Smooth muscle cell (in vitro differentiated cells): Measurements from ENCODE around the gene MT1G. TPM values are rescaled to one million over a fixed set of nuclear protein-coding genes. Genes with fewer than 3 reads are reported as not detected.

Experiments used
- DNase-seq: peaks from one replicate; lab custom pipeline; 2025; ENCODE audit not compliant: unreplicated experiment; lab: John Stamatoyannopoulos, UW
- H2AFZ ChIP-seq: fragments of 200-600 bp; sonication (generic); 2 replicates; pipeline ENCODE4 v1.6.0; 2016; ENCODE audit warnings: antibody characterized with exemption, low read depth, mild to moderate bottlenecking
- H3F3A ChIP-seq: fragments of 200-600 bp; sonication (generic); 2 replicates; pipeline ENCODE4 v1.6.0; 2017; ENCODE audit warnings: antibody characterized with exemption, low read depth
- H3K27ac ChIP-seq: fragments of 200-600 bp; sonication (generic); 2 replicates; pipeline ENCODE4 v1.5.1; 2016; ENCODE audit warnings: low read depth, mild to moderate bottlenecking
- H3K27me3 ChIP-seq: fragments of 200-600 bp; sonication (generic); 2 replicates; pipeline ENCODE4 v1.6.1; 2016; ENCODE audit warnings: low read depth, mild to moderate bottlenecking
- H3K36me3 ChIP-seq: fragments of 200-600 bp; sonication (generic); 2 replicates; pipeline ENCODE4 v1.5.1; 2016; ENCODE audit warnings: low read depth
- H3K4me1 ChIP-seq: fragments of 200-600 bp; sonication (generic); 2 replicates; pipeline ENCODE4 v1.5.1; 2016; ENCODE audit warnings: low read depth
- H3K4me2 ChIP-seq: fragments of 200-600 bp; sonication (generic); 2 replicates; pipeline ENCODE4 v1.6.0; 2016; ENCODE audit warnings: mild to moderate bottlenecking
- H3K4me3 ChIP-seq: fragments of 200-600 bp; sonication (generic); 2 replicates; pipeline ENCODE4 v1.5.1; 2016; ENCODE audit warnings: mild to moderate bottlenecking
- H3K79me2 ChIP-seq: fragments of 200-600 bp; sonication (generic); 2 replicates; pipeline ENCODE4 v1.6.0; 2016; ENCODE audit warnings: low read depth, mild to moderate bottlenecking
- H3K9ac ChIP-seq: fragments of 200-600 bp; sonication (generic); 2 replicates; pipeline ENCODE4 v1.6.0; 2016; ENCODE audit warnings: low read depth
- H3K9me3 ChIP-seq: fragments of 200-600 bp; sonication (generic); replicated peaks from 2 replicates; pipeline ENCODE4 v1.5.1; 2016; ENCODE audit warnings: low read depth
- H4K20me1 ChIP-seq: fragments of 200-600 bp; sonication (generic); 2 replicates; pipeline ENCODE4 v1.6.0; 2016; ENCODE audit warnings: low read depth
- WGBS: methylation state at CpG from one replicate; pipeline ENCODE4 v1.1.7; 2016; ENCODE audit warnings: low lambda C conversion rate; 5-methylcytosine and 5-hydroxymethylcytosine counted together
- polyA plus RNA-seq: library from polyadenylated mRNA; unstranded; fragments of >200 nt; fragmentation: Nextera tagmentation; extraction: Ambion mirVana; gene quantifications from 2 replicates; pipeline ENCODE4 v1.2.1, GENCODE V29; 2016
- total RNA-seq: library from RNA; depleted of rRNA; stranded (reverse); fragments of >200 nt; gene quantifications from 2 replicates; pipeline ENCODE4 v1.2.3, GENCODE V29; 2014
- TF ChIP-seq, protein P1 (sequence below): fragments of 200-600 bp; sonication (generic); IDR thresholded peaks from 2 replicates; pipeline ENCODE4 v1.5.1; 2017; ENCODE audit warnings: borderline replicate concordance, mild to moderate bottlenecking, antibody characterized with exemption; ENCODE audit not compliant: insufficient read depth, poor library complexity, severe bottlenecking

Gene MT1G
- total and polyA plus RNA-seq, 2 experiments from 2014 or later, result not detected

DNA sequence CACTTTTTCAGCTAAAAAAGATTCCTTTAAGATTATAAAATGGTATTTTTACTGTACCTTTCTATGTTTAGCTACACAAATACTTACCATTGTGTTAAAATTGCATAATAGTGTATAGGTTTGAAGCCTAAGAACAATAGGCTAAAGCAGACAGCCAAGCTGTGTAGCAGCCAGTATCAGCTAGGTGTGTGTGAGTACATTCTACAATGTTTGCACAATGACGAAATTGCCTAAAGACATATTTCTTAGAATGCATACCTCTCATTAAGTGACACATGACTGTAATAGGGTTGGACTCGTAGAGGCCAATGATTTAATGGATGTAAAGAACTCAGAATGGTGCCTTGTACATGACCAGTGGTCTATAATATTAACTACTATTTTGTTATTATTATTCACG is 18.0 kb downstream of the MT1G start:
- Histone ChIP-seq H3F3A (no peaks in the 10 kb centered on the region), H3K9ac (no peak overlapping the region), H3K27me3 (peaks cover 91% of the 10 kb centered on the region), H3K4me2 (no peak overlapping the region), H4K20me1 (no peaks in the 10 kb centered on the region), H2AFZ (no peak overlapping the region), H3K9me3 (no peaks in the 10 kb centered on the region), H3K27ac (no peak overlapping the region), H3K4me3 (no peak overlapping the region), H3K36me3 (no peaks in the 10 kb centered on the region), H3K4me1 (no peaks in the 10 kb centered on the region), H3K79me2 (no peaks in the 10 kb centered on the region)
- WGBS, result 75% methylated on average over 3 of the region's 3 CpGs
- DNase-seq, result no peak
- TF ChIP-seq, protein P1, sequence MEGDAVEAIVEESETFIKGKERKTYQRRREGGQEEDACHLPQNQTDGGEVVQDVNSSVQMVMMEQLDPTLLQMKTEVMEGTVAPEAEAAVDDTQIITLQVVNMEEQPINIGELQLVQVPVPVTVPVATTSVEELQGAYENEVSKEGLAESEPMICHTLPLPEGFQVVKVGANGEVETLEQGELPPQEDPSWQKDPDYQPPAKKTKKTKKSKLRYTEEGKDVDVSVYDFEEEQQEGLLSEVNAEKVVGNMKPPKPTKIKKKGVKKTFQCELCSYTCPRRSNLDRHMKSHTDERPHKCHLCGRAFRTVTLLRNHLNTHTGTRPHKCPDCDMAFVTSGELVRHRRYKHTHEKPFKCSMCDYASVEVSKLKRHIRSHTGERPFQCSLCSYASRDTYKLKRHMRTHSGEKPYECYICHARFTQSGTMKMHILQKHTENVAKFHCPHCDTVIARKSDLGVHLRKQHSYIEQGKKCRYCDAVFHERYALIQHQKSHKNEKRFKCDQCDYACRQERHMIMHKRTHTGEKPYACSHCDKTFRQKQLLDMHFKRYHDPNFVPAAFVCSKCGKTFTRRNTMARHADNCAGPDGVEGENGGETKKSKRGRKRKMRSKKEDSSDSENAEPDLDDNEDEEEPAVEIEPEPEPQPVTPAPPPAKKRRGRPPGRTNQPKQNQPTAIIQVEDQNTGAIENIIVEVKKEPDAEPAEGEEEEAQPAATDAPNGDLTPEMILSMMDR, result no peak

- DNase-seq, result no peak
- no peak overlapping the region for H3K4me3 ChIP-seq
- WGBS, result 100% methylated on average over 2 of the region's 2 CpGs
- no peak overlapping the region for H3K4me2 ChIP-seq
- H3K27ac ChIP-seq, result no peak overlapping the region
- no peaks in the 10 kb centered on the region for H3K9me3 ChIP-seq
- peaks cover 93% of the 10 kb centered on the region for H3K27me3 ChIP-seq
- TF ChIP-seq, protein P1, result no peak
- no peaks in the 10 kb centered on the region for H3K4me1 ChIP-seq
- H3K36me3 ChIP-seq, result no peaks in the 10 kb centered on the region
- H4K20me1 ChIP-seq, result no peaks in the 10 kb centered on the region
- no peaks in the 10 kb centered on the region for H3K79me2 ChIP-seq
- no peak overlapping the region for H2AFZ ChIP-seq
- H3K9ac ChIP-seq, result no peak overlapping the region
- no peaks in the 10 kb centered on the region for H3F3A ChIP-seq
Measured at GRCh38 chr16:56649271-56649670, 18.6 kb downstream of the MT1G start.

GRCh38 chr16:56647641-56648431 is 20.0 kb downstream of the MT1G start:
- Histone ChIP-seq H3K27me3 (peaks cover 100% of the 10 kb centered on the region), H3K36me3 (no peaks in the 10 kb centered on the region), H2AFZ (no peak overlapping the region), H3K4me3 (no peak overlapping the region), H3K4me2 (no peak overlapping the region), H3K9ac (no peak overlapping the region), H3K27ac (no peak overlapping the region), H3K4me1 (peaks cover 4% of the 10 kb centered on the region), H3F3A (no peaks in the 10 kb centered on the region), H3K79me2 (no peaks in the 10 kb centered on the region), H3K9me3 (no peaks in the 10 kb centered on the region), H4K20me1 (no peaks in the 10 kb centered on the region)
- WGBS, result 32% methylated on average over 26 of the region's 33 CpGs
- TF ChIP-seq, protein P1, result no peak
- no peak for DNase-seq

DNA sequence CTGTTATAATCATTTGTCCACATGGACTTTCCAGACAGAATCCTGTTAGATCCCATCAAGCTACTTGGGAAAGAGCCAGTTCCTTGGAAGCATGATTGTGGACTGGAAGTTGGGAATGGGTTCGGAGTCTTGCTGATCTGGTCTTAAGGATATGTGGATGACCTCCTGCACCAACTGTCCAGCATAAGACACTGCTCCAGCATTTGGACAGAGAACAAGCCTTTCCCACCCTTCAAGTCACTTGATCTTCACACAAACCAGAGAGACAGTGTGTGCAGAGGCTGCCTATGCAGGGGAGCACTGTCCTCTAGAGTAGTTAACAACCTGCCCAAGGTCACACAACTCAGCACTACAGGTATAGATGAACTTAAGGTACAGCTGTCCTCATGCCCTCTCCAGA is 22.0 kb downstream of the MT1G start:
- Histone ChIP-seq H3F3A (no peaks in the 10 kb centered on the region), H3K9ac (no peak overlapping the region), H3K9me3 (no peaks in the 10 kb centered on the region), H3K36me3 (no peaks in the 10 kb centered on the region), H4K20me1 (no peaks in the 10 kb centered on the region), H3K4me1 (peaks cover 4% of the 10 kb centered on the region), H3K79me2 (no peaks in the 10 kb centered on the region), H3K27me3 (peaks cover 100% of the 10 kb centered on the region), H3K4me3 (no peak overlapping the region), H3K27ac (no peak overlapping the region), H3K4me2 (no peak overlapping the region), H2AFZ (no peak overlapping the region)
- no peak for DNase-seq
- WGBS, result 0% methylated on average over 1 of the region's 1 CpG
- TF ChIP-seq, protein P1, result no peak
